Spleen (tissue), 11 donors: ENCODE measurements around the gene SPTBN1. TPM values are rescaled to one million over a fixed set of nuclear protein-coding genes. Genes with fewer than 3 reads are reported as not detected.
"Not testable (repeated sequence)": the region's sequence is repeated elsewhere in the genome, so short reads cannot be mapped to it uniquely, and the experiment has no call there.

Experiments used
- DNase-seq: peaks from one replicate; pipeline ENCODE4 v3.0.0-alpha.2; 2020
- H3K27ac ChIP-seq, 8 donors: fragments of 200-600 bp; sonication (generic) in 7 of 8; 1 replicate in 4 of 8; 2 replicates in 4 of 8; pipeline versions ENCODE4 v1.5.0 to v1.8.0; 2016 to 2021; ENCODE audit warnings: inconsistent platforms in 4 of 8, mild to moderate bottlenecking in 4 of 8, moderate library complexity in 1 of 8
- H3K27me3 ChIP-seq, 7 donors: fragments of 200-600 bp; sonication (generic) in 6 of 7; replicated peaks in 1 of 7; 1 replicate in 4 of 7; 2 replicates in 3 of 7; pipeline versions ENCODE4 v1.5.0 to v1.8.0; 2016 to 2021; ENCODE audit warnings: inconsistent platforms in 3 of 7, mild to moderate bottlenecking in 1 of 7
- H3K36me3 ChIP-seq, 6 donors: fragments of 200-600 bp; sonication (generic) in 5 of 6; 1 replicate in 4 of 6; 2 replicates in 2 of 6; pipeline versions ENCODE4 v1.5.0 to v1.8.0; 2016 to 2021; ENCODE audit warnings: inconsistent platforms in 2 of 6
- H3K4me1 ChIP-seq, 6 donors: fragments of 200-600 bp; sonication (generic) in 5 of 6; 1 replicate in 3 of 6; 2 replicates in 3 of 6; pipeline versions ENCODE4 v1.5.0 to v1.8.0; 2016 to 2021; ENCODE audit warnings: inconsistent platforms in 3 of 6
- H3K4me3 ChIP-seq, 8 donors: fragments of 200-600 bp; sonication (generic) in 7 of 8; 1 replicate in 4 of 8; 2 replicates in 4 of 8; pipeline versions ENCODE4 v1.5.0 to v1.8.0; 2016 to 2021; ENCODE audit warnings: inconsistent platforms in 4 of 8, mild to moderate bottlenecking in 4 of 8, moderate library complexity in 2 of 8
- H3K9me3 ChIP-seq, 8 donors: fragments of 200-600 bp; sonication (generic) in 7 of 8; 1 replicate in 4 of 8; 2 replicates in 4 of 8; pipeline versions ENCODE4 v1.5.0 to v1.8.0; 2016 to 2021; ENCODE audit warnings: inconsistent platforms in 4 of 8
- CTCF ChIP-seq, 11 experiments: fragments of 200-600 bp in 7 of 11; fragments of 450-650 bp in 4 of 11; sonication (generic) in 4 of 11; IDR thresholded peaks in 8 of 11; conservative IDR thresholded peaks in 3 of 11; 1 replicate in 7 of 11; 2 replicates in 4 of 11; pipeline versions ENCODE4 v1.4.0 to v1.8.0; 2016 to 2021; ENCODE audit warnings: antibody characterized with exemption in 11 of 11, inconsistent platforms in 4 of 11, mild to moderate bottlenecking in 1 of 11
- POLR2A ChIP-seq, 3 donors: fragments of 450-650 bp; IDR thresholded peaks; one replicate each; pipeline ENCODE4 v1.5.1; 2017; ENCODE audit warnings: antibody characterized with exemption in 3 of 3, mild to moderate bottlenecking in 1 of 3
- POLR2AphosphoS5 ChIP-seq, 3 donors: sonication (generic); formaldehyde crosslinking; IDR thresholded peaks; one replicate each; pipeline ENCODE4 v1.5.1; 2017; ENCODE audit warnings: antibody characterized with exemption in 3 of 3
- WGBS, 5 donors: extraction: QIAGEN DNeasy Blood & Tissue Kit in 3 of 5; methylation state at CpG; one replicate each; pipeline versions ENCODE4 v1.1.5 to v1.1.7; 2013 to 2018; 5-methylcytosine and 5-hydroxymethylcytosine counted together
- intact Hi-C: fragments of 100-400 bp; cut with DNase I; formaldehyde crosslinking; loops from one replicate; pipeline ENCODE4 v1.15.0; 2023; ENCODE audit warnings: low total_unique reads
- polyA plus RNA-seq, 3 donors: library from polyadenylated mRNA; stranded (reverse); fragments of 200-250 nt; gene quantifications; one replicate each; pipeline ENCODE4 v1.2.1, GENCODE V29; 2013
- total RNA-seq, 7 donors: library from RNA; depleted of rRNA in 3 of 7; stranded (reverse); fragments of >200 nt in 3 of 7; fragmentation: NEBNext Ultra II Directional in 4 of 7; extraction: Animal tissue kit (Norgen Biotek cat#: 25700) in 4 of 7; gene quantifications; one replicate each; pipeline versions ENCODE4 v1.1.0 to v1.2.1, GENCODE V29; 2016 to 2021
- donor health status: healthy with polysubstance abuse.
- donor health status: DM: no; HTN: no; CAD: no; lungs with moderate emphysema.
- donor health status: DM: no; HTN: no; CAD: no.
- donor health status: Bipolar disorder and iron deficiency.
- donor health status: healthy.
- donor health status: DM: no; HTN: no; CAD: no.
- donor health status: DM: yes; HTN: yes; CAD: no.

Gene SPTBN1
- total and polyA plus RNA-seq, 10 donors: 32.7 to 352 (median 269) TPM

- intact Hi-C loops: no loop called here
- peak; percentile 48 for DNase-seq
- Histone ChIP-seq H3K36me3 (no peaks in the 10 kb centered on the region), H3K27ac (no peak overlapping the region), H3K4me3 (no peak overlapping the region), H3K4me1 (no peaks in the 10 kb centered on the region), H3K9me3 (no peaks in the 10 kb centered on the region), H3K27me3 (no peaks in the 10 kb centered on the region)
- TF ChIP-seq POLR2A (IDR thresholded peaks at IDR 0.05): no peak
- TF ChIP-seq POLR2AphosphoS5 (IDR thresholded peaks at IDR 0.05): no peak
- no peak for TF ChIP-seq CTCF (IDR thresholded peaks at IDR 0.05 in 8 of 11, conservative IDR thresholded peaks at IDR 0.05 in 3 of 11)
- 59 to 77% (median 64%) methylated on average over 8 of the region's 8 CpGs for WGBS, 5 donors
Measured at GRCh38 chr2:54691445-54692135, 235.5 kb downstream of the SPTBN1 start.

GRCh38 chr2:54692556-54692955, 236.4 kb downstream of the SPTBN1 start:
- intact Hi-C loops: no loop called here
- TF ChIP-seq POLR2A (IDR thresholded peaks at IDR 0.05) (no peak), POLR2AphosphoS5 (IDR thresholded peaks at IDR 0.05) (no peak), CTCF (IDR thresholded peaks at IDR 0.05 in 8 of 11, conservative IDR thresholded peaks at IDR 0.05 in 3 of 11) (no peak)
- H3K27me3 ChIP-seq: no peaks in the 10 kb centered on the region
- no peaks in the 10 kb centered on the region for H3K36me3 ChIP-seq
- H3K4me3 ChIP-seq: no peak overlapping the region
- H3K4me1 ChIP-seq: no peaks in the 10 kb centered on the region
- no peak for DNase-seq
- H3K27ac ChIP-seq: no peak overlapping the region
- H3K9me3 ChIP-seq: no peaks in the 10 kb centered on the region

GRCh38 chr2:54695378-54695777, 239.3 kb downstream of the SPTBN1 start:
- intact Hi-C loops: no loop called here
- H3K4me1 ChIP-seq: no peaks in the 10 kb centered on the region
- H3K9me3 ChIP-seq: no peaks in the 10 kb centered on the region
- no peak for TF ChIP-seq POLR2A (IDR thresholded peaks at IDR 0.05)
- TF ChIP-seq POLR2AphosphoS5 (IDR thresholded peaks at IDR 0.05): no peak
- no peak for TF ChIP-seq CTCF (IDR thresholded peaks at IDR 0.05 in 8 of 11, conservative IDR thresholded peaks at IDR 0.05 in 3 of 11)
- no peak for DNase-seq
- WGBS, 5 donors: 89 to 96% (median 93%) methylated on average over 4 of the region's 4 CpGs
- H3K4me3 ChIP-seq: no peak overlapping the region
- H3K27me3 ChIP-seq: no peaks in the 10 kb centered on the region
- no peak overlapping the region for H3K27ac ChIP-seq
- no peaks in the 10 kb centered on the region for H3K36me3 ChIP-seq

GRCh38 chr2:54697934-54698333, 241.8 kb downstream of the SPTBN1 start:
- no peaks in the 10 kb centered on the region for H3K9me3 ChIP-seq
- no peak for TF ChIP-seq CTCF (IDR thresholded peaks at IDR 0.05 in 8 of 11, conservative IDR thresholded peaks at IDR 0.05 in 3 of 11)
- no peak for TF ChIP-seq POLR2A (IDR thresholded peaks at IDR 0.05)
- TF ChIP-seq POLR2AphosphoS5 (IDR thresholded peaks at IDR 0.05): no peak
- H3K27ac ChIP-seq: no peak overlapping the region
- H3K4me3 ChIP-seq: no peak overlapping the region
- 83 to 93% (median 86%) methylated on average over 1 of the region's 1 CpG for WGBS, 5 donors
- H3K27me3 ChIP-seq: no peaks in the 10 kb centered on the region
- no peaks in the 10 kb centered on the region for H3K4me1 ChIP-seq
- intact Hi-C loops: no loop called here
- no peaks in the 10 kb centered on the region for H3K36me3 ChIP-seq
- no peak for DNase-seq

GRCh38 chr2:54698926-54699325, 242.8 kb downstream of the SPTBN1 start:
- DNase-seq, H3K9me3 ChIP-seq, H3K4me1 ChIP-seq, H3K4me3 ChIP-seq, H3K27me3 ChIP-seq, H3K27ac ChIP-seq, intact Hi-C loops, H3K36me3 ChIP-seq: not testable (repeated sequence)
- WGBS, 5 donors: 95 to 98% (median 96%) methylated on average over 19 to 37 of the region's 37 CpGs
